GM10266 (cell line): Measurements from ENCODE around the gene ACADS.

Experiments used
- DNase-seq: peaks from one replicate; pipeline ENCODE4 v3.0.0; 2012; ENCODE audit errors: extremely low spot score
- CTCF ChIP-seq: IDR thresholded peaks from 2 replicates; pipeline ENCODE4 v1.5.1; 2012; ENCODE audit warnings: mild to moderate bottlenecking, low read depth; ENCODE audit not compliant: control insufficient read depth, insufficient read depth; ENCODE audit errors: missing control alignments

The ACADS gene

GRCh38 chr12:120690978-120691377 lies 34.6 kb upstream of the ACADS start:
- TF ChIP-seq CTCF = no peak
- DNase-seq = no peak

DNA sequence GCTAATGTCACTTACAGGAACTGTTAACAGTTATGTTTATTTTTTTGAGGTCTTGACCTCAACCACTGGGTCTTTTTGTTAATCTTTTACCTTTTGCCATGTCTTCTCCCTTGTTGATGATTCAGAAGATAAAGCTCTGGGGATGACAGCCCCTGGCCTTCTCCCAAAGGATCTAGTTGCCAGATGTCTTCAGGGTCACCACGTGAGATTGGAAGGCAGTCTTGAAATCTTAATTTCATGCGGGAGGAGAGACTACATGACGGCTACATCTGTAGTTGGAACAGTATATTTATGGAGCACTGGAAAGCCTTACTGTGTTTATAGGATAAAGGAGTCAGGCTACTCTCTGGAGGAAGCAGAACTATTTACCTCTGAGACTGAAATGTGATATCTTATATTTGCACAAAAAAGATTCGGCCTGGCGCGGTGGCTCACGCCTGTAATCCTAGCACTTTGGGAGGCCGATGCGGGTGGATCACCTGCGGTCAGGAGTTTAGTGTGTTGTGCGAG lies 33.0 kb upstream of the ACADS start:
- no peak for DNase-seq
- TF ChIP-seq CTCF = no peak

GRCh38 chr12:120693848-120694247 lies 31.8 kb upstream of the ACADS start:
- TF ChIP-seq CTCF = no peak
- DNase-seq = no peak

DNA sequence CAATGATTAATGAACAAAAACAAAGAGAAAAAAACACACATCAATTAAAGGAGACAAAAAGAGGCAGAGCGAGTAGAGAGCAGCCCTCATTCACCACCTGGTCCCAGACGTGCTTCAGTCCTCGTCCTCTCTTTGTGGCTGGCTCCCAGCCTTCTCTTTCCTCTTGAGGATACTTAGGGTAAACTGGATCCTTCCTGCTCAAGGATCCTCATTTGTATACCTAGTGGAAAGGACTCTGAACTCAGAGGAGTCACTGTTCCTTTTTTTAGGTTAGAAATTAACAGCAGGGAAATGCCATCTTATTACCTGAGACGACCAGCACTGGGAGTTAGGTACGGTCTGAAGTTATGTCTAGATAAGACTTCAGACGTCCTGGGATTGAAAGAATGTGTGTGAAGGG lies 29.0 kb upstream of the ACADS start:
- TF ChIP-seq CTCF = no peak
- DNase-seq = no peak

DNA sequence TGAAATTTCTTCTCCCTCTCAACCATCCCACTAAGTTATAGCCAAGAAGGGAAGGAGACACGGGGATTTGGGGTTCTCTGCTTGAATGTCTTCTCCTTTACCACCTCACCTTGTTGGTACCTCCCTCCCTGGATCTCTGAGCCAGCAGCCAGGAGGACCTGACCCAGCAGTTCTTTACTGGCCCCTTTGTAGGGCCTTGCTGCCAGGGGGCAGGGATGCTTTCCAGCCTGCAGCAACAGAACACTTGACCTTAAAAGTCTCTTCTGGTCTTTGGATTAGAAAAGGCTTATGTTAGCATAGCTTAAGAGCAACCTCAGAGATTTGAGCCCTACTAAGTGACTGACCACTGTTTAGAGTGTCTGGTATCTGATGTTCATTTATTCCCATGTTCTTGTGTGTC lies 28.3 kb upstream of the ACADS start:
- DNase-seq = no peak
- no peak for TF ChIP-seq CTCF

DNA sequence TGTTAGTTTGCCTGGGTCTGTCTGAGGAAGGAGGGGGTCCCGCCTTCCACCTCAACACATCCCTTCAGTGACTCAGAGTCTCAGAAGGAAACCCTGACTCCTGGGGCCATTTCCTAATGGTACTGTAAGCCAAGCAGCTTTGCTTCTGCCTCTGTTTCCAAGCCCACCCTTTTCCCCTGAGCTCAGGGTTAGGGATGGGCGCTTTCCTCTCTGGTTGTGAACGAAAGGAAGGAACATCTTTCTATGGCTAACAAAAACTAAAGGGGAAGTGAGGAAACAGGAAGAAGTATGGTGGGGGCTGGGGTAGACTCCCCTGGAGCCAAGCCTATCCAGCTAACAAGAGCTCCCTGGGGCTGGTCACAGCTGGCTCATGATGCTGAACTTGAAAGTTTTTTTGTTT lies 27.0 kb upstream of the ACADS start:
- DNase-seq = no peak
- no peak for TF ChIP-seq CTCF

- TF ChIP-seq CTCF = no peak
Measured at GRCh38 chr12:120699553-120699952, 26.1 kb upstream of the ACADS start.

GRCh38 chr12:120700886-120701285 lies 24.7 kb upstream of the ACADS start:
- no peak for TF ChIP-seq CTCF

More at GRCh38 chr12:120699553-120699952, 26.1 kb upstream of the ACADS start:
- DNase-seq = no peak

More at GRCh38 chr12:120700886-120701285, 24.7 kb upstream of the ACADS start:
- no peak for DNase-seq
